GDM1 (cell line): ENCODE data around the gene AHI1.
"Not testable (repeated sequence)": the region's sequence is repeated elsewhere in the genome, so short reads cannot be mapped to it uniquely, and the experiment has no call there.

Experiments used
- DNase-seq: peaks from one replicate; lab custom pipeline; 2025; lab: John Stamatoyannopoulos, UW

The AHI1 gene

GRCh38 chr6:135260612-135261011 lies 236.9 kb downstream of the AHI1 start:
- no peak for DNase-seq

DNA sequence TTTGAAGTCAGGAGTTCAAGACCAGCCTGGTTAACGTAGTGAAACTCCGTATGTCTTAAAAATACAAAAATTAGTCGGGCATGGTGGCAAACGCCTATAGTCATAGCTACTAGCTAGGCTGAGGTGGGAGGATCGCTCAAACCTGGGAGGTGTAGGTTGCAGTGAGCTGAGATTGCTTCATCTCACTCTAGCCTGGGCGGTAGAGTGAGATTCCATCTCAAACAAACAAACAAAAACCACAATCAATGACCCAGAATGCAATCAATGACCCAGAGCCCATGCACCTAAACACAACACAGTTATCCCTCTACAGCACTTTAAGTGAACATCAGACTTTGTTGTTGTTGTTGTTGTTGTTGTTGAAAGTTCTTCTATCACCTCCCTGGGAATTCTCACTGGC lies 238.6 kb downstream of the AHI1 start:
- no peak for DNase-seq

- no peak for DNase-seq
These were observed 239.7 kb downstream of the AHI1 start for GRCh38 chr6:135257631-135258405.

DNA sequence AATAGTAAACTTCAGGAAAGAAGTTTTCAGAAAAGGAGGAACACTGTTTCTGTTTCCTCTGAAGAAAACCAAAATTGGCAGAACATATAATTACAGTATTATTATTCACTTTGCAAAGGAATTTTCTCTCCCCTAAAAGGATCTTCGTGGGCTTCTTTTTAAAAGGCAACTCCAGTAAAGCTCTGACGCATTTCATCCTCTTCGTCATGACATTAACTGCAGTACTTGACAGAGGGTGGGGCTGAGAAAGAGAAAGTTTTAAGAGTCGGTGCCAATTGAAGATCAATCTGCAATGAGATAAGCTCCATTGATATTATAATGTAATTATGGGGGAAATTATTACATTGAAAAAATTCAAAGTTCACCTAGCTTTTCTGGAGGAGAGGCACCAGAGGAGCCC lies 240.7 kb downstream of the AHI1 start:
- no peak for DNase-seq

- no peak for DNase-seq
These were observed 243.1 kb downstream of the AHI1 start for GRCh38 chr6:135254471-135254870.

DNA sequence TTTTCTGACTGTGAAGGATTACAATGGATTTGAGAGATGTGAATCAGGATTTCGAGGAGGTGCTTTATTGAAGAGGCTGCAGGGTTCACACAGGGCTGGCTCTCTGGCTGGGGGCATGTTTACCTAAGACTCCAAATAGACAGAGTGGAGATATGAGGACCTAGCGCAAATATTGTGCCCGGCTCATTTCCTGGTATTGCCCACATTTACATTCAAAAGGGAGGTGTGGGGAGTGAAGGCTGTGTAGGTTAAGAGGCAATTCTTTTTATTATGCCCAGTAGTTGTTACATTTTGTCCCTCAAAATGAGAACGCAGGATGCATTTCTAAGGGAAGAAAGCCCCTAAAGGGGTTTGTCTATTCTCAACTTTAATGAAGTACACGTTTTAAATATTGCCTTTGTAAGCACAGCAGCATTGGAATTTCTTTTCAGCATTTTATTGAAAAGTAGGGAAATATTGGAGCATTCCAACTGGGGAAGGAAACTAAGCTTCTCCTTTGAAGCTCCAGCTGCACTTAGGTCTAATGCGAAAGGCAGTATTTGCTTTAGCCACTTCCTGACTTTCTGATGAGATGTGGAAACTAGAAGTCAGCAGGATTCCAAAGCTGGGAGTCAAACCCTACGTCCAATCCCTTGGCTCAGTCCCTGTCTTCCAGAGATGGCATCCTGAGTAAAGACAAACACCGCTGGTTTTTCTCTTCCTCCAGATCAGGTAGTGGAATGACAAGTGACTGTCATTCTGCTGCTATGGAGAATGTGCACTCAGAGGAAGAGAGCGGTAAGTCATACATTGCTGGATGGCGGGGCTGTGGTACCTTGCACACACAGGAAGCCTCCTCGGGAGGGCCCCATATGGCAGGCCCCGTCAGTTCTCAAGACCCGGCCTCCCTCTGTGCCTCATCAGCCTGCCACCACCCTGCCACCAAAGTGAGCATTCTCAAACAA lies 245.8 kb downstream of the AHI1 start:
- peak; percentile 32 for DNase-seq

- DNase-seq, result no peak
These were observed 246.6 kb downstream of the AHI1 start for GRCh38 chr6:135250751-135251497.

- DNase-seq, result peak; percentile 18
These were observed 247.3 kb downstream of the AHI1 start for GRCh38 chr6:135250234-135250633.

DNA sequence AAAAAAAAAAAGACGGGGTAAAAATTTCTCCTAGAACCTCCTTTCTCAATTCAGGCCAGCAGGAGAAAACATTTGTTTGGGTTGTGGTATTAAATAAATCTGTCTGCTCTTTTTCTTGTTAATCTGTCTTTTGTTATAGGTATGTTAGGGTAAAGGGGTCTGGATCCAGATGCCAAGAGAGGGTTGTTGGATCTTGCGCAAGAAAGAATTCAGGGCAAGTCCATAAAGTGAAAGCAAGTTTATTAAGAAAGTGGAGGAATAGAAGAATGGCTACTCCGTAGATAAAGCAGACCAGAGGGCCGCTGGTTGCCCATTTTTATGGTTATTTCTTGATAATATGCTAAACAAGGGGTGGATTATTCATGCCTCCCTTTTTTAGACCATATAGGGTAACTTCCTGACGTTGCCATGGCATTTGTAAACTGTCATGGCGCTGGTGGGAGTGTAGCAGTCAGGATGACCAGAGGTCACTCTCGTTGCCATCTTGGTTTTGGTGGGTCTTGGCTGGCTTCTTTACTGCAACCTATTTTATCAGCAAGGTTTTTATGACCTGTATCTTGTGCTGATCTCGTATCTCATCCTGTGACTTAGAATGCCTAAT lies 251.0 kb downstream of the AHI1 start:
- DNase-seq, result not testable (repeated sequence)

DNA sequence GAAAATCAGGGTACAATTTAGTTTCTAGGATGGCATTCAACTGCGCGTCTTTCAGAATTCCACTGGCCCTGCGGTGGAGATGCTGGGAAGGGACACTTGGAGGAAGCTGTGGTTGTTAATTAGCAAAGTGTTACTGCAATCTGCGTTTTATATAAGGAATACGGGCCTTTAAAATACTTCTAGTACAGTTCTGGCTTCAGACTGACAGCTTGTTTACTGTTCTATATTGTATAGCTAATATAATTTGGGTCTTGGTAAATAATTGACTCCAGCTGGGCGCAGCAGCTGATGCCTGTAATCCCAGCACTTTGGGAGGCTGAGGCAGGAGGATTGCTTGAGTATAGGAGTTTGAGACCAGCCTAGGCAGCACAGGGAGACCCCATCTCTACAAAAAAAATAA lies 252.7 kb downstream of the AHI1 start:
- DNase-seq, result no peak

- DNase-seq, result no peak
These were observed 253.4 kb downstream of the AHI1 start for GRCh38 chr6:135243871-135244796.

DNA sequence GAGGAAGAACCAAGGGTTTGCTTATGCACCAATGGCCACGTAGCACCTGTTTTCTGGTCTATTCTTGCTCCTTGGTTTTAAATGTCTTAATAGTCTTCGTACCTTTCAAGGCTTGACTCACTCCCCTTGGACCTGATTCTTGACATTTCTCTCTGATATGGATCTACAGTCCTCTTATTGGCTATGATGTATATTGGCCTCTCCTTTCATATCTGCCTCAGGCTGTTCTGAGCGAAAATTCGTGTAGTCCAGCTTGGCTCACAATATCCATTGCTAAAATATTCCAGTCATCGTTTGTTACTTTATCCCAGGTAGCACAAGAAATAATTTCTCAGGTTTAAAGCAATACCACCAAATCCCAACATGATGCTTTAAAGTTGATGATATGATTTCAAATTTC lies 256.8 kb downstream of the AHI1 start:
- DNase-seq, result no peak

- no peak for DNase-seq
These were observed 260.8 kb downstream of the AHI1 start for GRCh38 chr6:135236732-135237131.

GRCh38 chr6:135236319-135236718 lies 261.2 kb downstream of the AHI1 start:
- no peak for DNase-seq

DNA sequence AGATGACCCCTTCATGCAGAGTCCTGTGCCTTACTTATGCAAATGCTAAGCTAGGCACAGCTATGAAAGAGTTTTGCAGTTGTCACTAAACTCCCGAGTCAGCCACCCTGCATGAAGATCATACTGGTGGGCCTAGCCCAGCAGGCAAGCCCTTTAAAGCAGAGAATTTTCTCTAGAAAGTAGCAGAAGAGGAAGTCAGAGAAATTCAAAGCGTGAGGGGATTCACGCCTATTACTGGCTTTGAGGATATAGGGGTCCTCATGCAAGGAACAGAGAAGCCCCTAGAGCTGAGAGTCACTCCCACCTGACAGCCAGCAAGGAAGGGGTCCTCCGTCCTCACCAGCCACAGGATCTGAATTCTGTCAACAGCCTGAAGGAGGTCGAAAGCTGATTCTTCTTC lies 261.8 kb downstream of the AHI1 start:
- DNase-seq, result no peak

DNA sequence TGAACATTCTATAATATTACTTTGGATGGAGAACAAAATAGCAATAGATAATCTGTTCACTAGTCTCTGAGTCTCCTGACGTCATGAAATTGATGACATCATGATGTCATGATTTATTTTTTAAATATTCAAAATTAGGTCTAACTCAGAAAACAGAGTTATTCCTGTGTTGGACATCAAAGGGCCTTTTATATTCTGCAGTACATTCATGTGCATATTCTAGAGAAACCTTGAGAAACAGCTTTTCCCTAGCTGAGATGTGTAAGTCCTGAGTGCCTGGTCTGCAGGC lies 263.1 kb downstream of the AHI1 start:
- DNase-seq, result no peak

DNA sequence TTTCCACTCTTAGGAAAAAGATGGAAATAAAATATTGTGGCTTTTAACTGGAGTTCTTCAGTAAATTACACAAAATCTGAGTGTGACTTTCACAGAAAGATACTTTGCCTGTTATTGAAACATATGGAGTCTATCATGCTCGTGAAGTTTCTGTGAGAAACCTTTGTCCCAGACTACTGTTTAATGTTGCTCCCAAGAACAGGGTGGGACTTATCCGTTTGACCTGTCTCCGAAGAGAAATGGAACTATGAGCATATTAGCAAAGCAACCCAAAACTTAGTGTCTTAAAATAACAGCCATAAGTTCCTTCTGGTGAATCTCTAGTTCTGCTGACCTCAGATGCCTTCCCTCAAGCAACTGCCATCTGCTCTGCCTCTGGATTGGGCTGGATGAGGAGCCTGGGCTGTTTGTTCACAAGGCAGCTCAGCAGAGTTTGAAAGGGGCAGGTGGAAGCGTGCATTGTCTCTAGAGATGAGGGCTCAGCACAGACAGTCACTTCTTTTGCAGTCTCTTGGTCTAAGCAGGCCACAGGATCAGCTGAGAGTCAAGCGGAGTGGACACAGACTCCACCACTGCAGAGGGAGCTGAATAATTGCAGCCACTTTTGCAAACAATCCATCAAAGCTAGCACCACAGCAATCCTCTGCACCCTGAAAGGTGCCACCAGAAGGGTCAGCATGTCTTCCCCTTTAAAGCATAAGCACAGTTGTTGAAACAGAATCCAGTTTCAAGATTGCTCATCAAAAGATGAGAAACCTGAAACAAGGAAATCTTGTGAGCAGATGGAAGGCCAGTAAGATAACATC lies 263.7 kb downstream of the AHI1 start:
- DNase-seq, result peak; percentile 31
